ENCODE measurements around the gene CCDC12. TPM values are rescaled to one million over a fixed set of nuclear protein-coding genes. Genes with fewer than 3 reads are reported as not detected.

CCDC12 gene
- total and polyA plus RNA-seq, 2 of the 13 experiments (the other 11 are each of a cell fraction or from before 2014, with no cell fraction given) = 30.1 to 49.5 TPM

- no peaks in the 10 kb centered on the region for H3K9me3 ChIP-seq (ENCODE audit: low read length)
- intact Hi-C loops (cut with micrococcal nuclease; ENCODE audit: unreplicated experiment) = no loop called here
- no peak for DNase-seq (ENCODE audit: low spot score)
- in situ Hi-C loops (cut with HindIII; ENCODE audit: extremely low pct_ligation_motif_present, low pct_unique_long_range_greater_than_20kb) = no loop called here
- ChIA-PET POLR2A (no interaction called here), CTCF (ENCODE audit: low intra/inter-chr PET ratio, low total read pairs) (no interaction called here)
- peaks cover 3% of the 10 kb centered on the region in 2 experiments; a peak in 2 of 5 replicates for H3K36me3 ChIP-seq (replicated peaks in 1 of 2; ENCODE audit: control insufficient read depth in 1 of 2, insufficient read depth in 2 of 2, low read length in 2 of 2)
- H3K27ac ChIP-seq (ENCODE audit: extremely low read length, insufficient read depth, low read length) = no peak overlapping the region
- no peaks in the 10 kb centered on the region for H3K27me3 ChIP-seq (ENCODE audit: control insufficient read depth in 1 of 2, insufficient read depth in 2 of 2, low read length in 2 of 2)
- no peak overlapping the region for H2AFZ ChIP-seq (ENCODE audit: low read length)
- no peak for FAIRE-seq
- no peak for TF ChIP-seq ZNF639 (CRISPR knock-in tag; conservative IDR thresholded peaks at IDR 0.05)
- TF ChIP-seq ZHX2 (IDR thresholded peaks at IDR 0.05; ENCODE audit: low read depth) = no peak
- TF ChIP-seq ZHX2 (CRISPR knock-in tag; IDR thresholded peaks at IDR 0.05; ENCODE audit: borderline replicate concordance) = no peak
- TF ChIP-seq RARA (CRISPR knock-in tag; IDR thresholded peaks at IDR 0.05) = no peak
- no peak for TF ChIP-seq BCL6 (CRISPR knock-in tag; IDR thresholded peaks at IDR 0.05)
- no peak for TF ChIP-seq ZNF281 (CRISPR knock-in tag; IDR thresholded peaks at IDR 0.05; ENCODE audit: borderline replicate concordance)
- TF ChIP-seq ZNF558 (CRISPR knock-in tag; IDR thresholded peaks at IDR 0.05; ENCODE audit: borderline replicate concordance) = no peak
- no peak for TF ChIP-seq ZNF256 (CRISPR knock-in tag; conservative IDR thresholded peaks at IDR 0.05)
- no peak for TF ChIP-seq SP2 (CRISPR knock-in tag; IDR thresholded peaks at IDR 0.05)
- TF ChIP-seq PAXIP1 (CRISPR knock-in tag; conservative IDR thresholded peaks at IDR 0.05) = no peak
- TF ChIP-seq ZNF230 (CRISPR knock-in tag; IDR thresholded peaks at IDR 0.05) = no peak
- TF ChIP-seq EZH2 (conservative IDR thresholded peaks at IDR 0.05; ENCODE audit: low read depth, low read length) = no peak
- H3K79me2 ChIP-seq (ENCODE audit: insufficient read depth, low read length) = peaks cover 93% of the 10 kb centered on the region
- WGBS (ENCODE audit: low lambda C conversion rate) = 91% methylated on average over 5 of the region's 5 CpGs
- H3K4me2 ChIP-seq (ENCODE audit: low read depth, low read length) = no peak overlapping the region
- no TSS peak for BruUV-seq (replicated peaks)
- H3K9ac ChIP-seq (ENCODE audit: insufficient read depth, low read depth, low read length) = no peak overlapping the region
- peaks cover 81% of the 10 kb centered on the region for H3K4me1 ChIP-seq (ENCODE audit: insufficient read depth, low read length)
- peaks cover 64% of the 10 kb centered on the region for H4K20me1 ChIP-seq (ENCODE audit: insufficient read depth, low read length)
- H3K4me3 ChIP-seq (replicated peaks in 1 of 3; ENCODE audit: insufficient read depth in 1 of 3, low read depth in 2 of 3, low read length in 3 of 3) = no peak overlapping the region
- ATAC-seq = no peak
Measured at GRCh38 chr3:46955157-46955556, 21.4 kb downstream of the CCDC12 start.
